ENCODE results near the gene DDX25. TPM values are rescaled to one million over a fixed set of nuclear protein-coding genes. Genes with fewer than 3 reads are reported as not detected.

DDX25 gene
- total and polyA plus RNA-seq, 2 experiments from 2014 or later: 6.1 to 7.5 TPM

- H3K36me3 ChIP-seq: no peaks in the 10 kb centered on the region
- peaks cover 5% of the 10 kb centered on the region for H3K4me1 ChIP-seq (ENCODE audit: low read depth)
- TF ChIP-seq, protein P1, sequence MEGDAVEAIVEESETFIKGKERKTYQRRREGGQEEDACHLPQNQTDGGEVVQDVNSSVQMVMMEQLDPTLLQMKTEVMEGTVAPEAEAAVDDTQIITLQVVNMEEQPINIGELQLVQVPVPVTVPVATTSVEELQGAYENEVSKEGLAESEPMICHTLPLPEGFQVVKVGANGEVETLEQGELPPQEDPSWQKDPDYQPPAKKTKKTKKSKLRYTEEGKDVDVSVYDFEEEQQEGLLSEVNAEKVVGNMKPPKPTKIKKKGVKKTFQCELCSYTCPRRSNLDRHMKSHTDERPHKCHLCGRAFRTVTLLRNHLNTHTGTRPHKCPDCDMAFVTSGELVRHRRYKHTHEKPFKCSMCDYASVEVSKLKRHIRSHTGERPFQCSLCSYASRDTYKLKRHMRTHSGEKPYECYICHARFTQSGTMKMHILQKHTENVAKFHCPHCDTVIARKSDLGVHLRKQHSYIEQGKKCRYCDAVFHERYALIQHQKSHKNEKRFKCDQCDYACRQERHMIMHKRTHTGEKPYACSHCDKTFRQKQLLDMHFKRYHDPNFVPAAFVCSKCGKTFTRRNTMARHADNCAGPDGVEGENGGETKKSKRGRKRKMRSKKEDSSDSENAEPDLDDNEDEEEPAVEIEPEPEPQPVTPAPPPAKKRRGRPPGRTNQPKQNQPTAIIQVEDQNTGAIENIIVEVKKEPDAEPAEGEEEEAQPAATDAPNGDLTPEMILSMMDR (IDR thresholded peaks at IDR 0.05; ENCODE audit: low read depth, low read length): no peak
- no peaks in the 10 kb centered on the region for H3K9me3 ChIP-seq (ENCODE audit: low read depth)
- H3K4me3 ChIP-seq: no peak overlapping the region
- no peak overlapping the region for H3K27ac ChIP-seq
- no peak for DNase-seq (ENCODE audit: low read depth in 1 of 2, low spot score in 1 of 2)
- no peaks in the 10 kb centered on the region for H3K27me3 ChIP-seq
Measured at GRCh38 chr11:125947419-125948277, 43.3 kb downstream of the DDX25 start.

GRCh38 chr11:125948278-125949051 is 44.2 kb downstream of the DDX25 start:
- Histone ChIP-seq H3K27ac (no peak overlapping the region), H3K36me3 (no peaks in the 10 kb centered on the region), H3K4me1 (ENCODE audit: low read depth) (peaks cover 5% of the 10 kb centered on the region), H3K27me3 (no peaks in the 10 kb centered on the region), H3K4me3 (no peak overlapping the region), H3K9me3 (ENCODE audit: low read depth) (no peaks in the 10 kb centered on the region)
- TF ChIP-seq, protein P1 (IDR thresholded peaks at IDR 0.05; ENCODE audit: low read depth, low read length): no peak
- no peak for DNase-seq (ENCODE audit: low read depth in 1 of 2, low spot score in 1 of 2)

GRCh38 chr11:125949271-125950177 is 45.2 kb downstream of the DDX25 start:
- H3K27ac ChIP-seq: no peak overlapping the region
- peaks cover 5% of the 10 kb centered on the region for H3K4me1 ChIP-seq (ENCODE audit: low read depth)
- H3K4me3 ChIP-seq: no peak overlapping the region
- DNase-seq (ENCODE audit: low read depth in 1 of 2, low spot score in 1 of 2): no peak
- TF ChIP-seq, protein P1 (IDR thresholded peaks at IDR 0.05; ENCODE audit: low read depth, low read length): no peak
- no peaks in the 10 kb centered on the region for H3K9me3 ChIP-seq (ENCODE audit: low read depth)
- no peaks in the 10 kb centered on the region for H3K27me3 ChIP-seq
- H3K36me3 ChIP-seq: no peaks in the 10 kb centered on the region

GRCh38 chr11:125950178-125950490 is 45.8 kb downstream of the DDX25 start:
- Histone ChIP-seq H3K4me3 (no peak overlapping the region), H3K36me3 (no peaks in the 10 kb centered on the region), H3K27ac (no peak overlapping the region), H3K27me3 (no peaks in the 10 kb centered on the region), H3K9me3 (ENCODE audit: low read depth) (no peaks in the 10 kb centered on the region), H3K4me1 (ENCODE audit: low read depth) (peaks cover 5% of the 10 kb centered on the region)
- DNase-seq (ENCODE audit: low read depth in 1 of 2, low spot score in 1 of 2): no peak
- TF ChIP-seq, protein P1 (IDR thresholded peaks at IDR 0.05; ENCODE audit: low read depth, low read length): no peak

All from cardiac muscle cell (in vitro differentiated cells and primary cell).